K562 (cell line): Measurements from ENCODE around the gene WDR86. TPM values are rescaled to one million over a fixed set of nuclear protein-coding genes. Genes with fewer than 3 reads are reported as not detected.

Source experiments
- CBX8 ChIP-seq: fragments of 200-600 bp; sonication (generic); IDR thresholded peaks from 2 replicates; pipeline ENCODE4 v1.6.1; 2012; ENCODE audit warnings: borderline replicate concordance, mixed run types, low read depth, mild to moderate bottlenecking, moderate library complexity, mixed read lengths, low read length, control low read depth, inconsistent platforms; ENCODE audit not compliant: poor library complexity, severe bottlenecking; ENCODE audit errors: extremely low read depth
- CGGBP1 ChIP-seq: fragments of 250-450 bp; sonication (Bioruptor Pico); IDR thresholded peaks from 2 replicates; pipeline ENCODE4 v1.9.0; 2021; ENCODE audit warnings: mild to moderate bottlenecking
- FOXP1 ChIP-seq: sonication (generic); formaldehyde crosslinking; IDR thresholded peaks from 2 replicates; pipeline ENCODE4 v1.8.0; 2022; ENCODE audit warnings: mild to moderate bottlenecking, missing genetic modification reagents
- GTF2E2 ChIP-seq: fragments of 200-800 bp; sonication (Bioruptor generic); IDR thresholded peaks from 2 replicates; pipeline ENCODE4 v1.6.1; 2016; ENCODE audit warnings: missing genetic modification characterization, missing compliant biosample characterization
- GTF2F1 ChIP-seq: IDR thresholded peaks from 2 replicates; pipeline ENCODE4 v1.6.1; 2011; ENCODE audit warnings: low read depth, low read length, improper control_type of control experiment
- KDM5B ChIP-seq: fragments of 200-600 bp; sonication (generic); IDR thresholded peaks from 2 replicates; pipeline ENCODE4 v1.6.1; 2012; ENCODE audit warnings: low read depth, mild to moderate bottlenecking, moderate library complexity, low read length, control low read depth, inconsistent platforms; ENCODE audit not compliant: insufficient replicate concordance
- MAX ChIP-seq: sonication (generic); formaldehyde crosslinking; IDR thresholded peaks from 2 replicates; pipeline ENCODE4 v1.9.0; 2022; ENCODE audit warnings: mild to moderate bottlenecking, missing genetic modification reagents
- MTA2 ChIP-seq: fragments of 450-650 bp; IDR thresholded peaks from 2 replicates; pipeline ENCODE4 v1.6.1; 2016; ENCODE audit warnings: low read depth
- POLR2G ChIP-seq: fragments of 200-400 bp; formaldehyde crosslinking; IDR thresholded peaks from 2 replicates; pipeline ENCODE4 v1.6.1; 2017; ENCODE audit warnings: low read depth, mild to moderate bottlenecking, antibody characterized with exemption, low read length, moderate library complexity
- SIN3B ChIP-seq: fragments of 450-650 bp; IDR thresholded peaks from 2 replicates; pipeline ENCODE4 v1.6.1; 2017; ENCODE audit warnings: low read depth, mild to moderate bottlenecking, moderate library complexity
- STAT5B ChIP-seq: fragments of 250-450 bp; sonication (Bioruptor Pico); IDR thresholded peaks from 2 replicates; pipeline ENCODE4 v1.8.0; 2021; ENCODE audit warnings: mild to moderate bottlenecking, inconsistent platforms
- TAF9B ChIP-seq: fragments of 450-650 bp; IDR thresholded peaks from 2 replicates; pipeline ENCODE4 v1.6.1; 2018; ENCODE audit warnings: mild to moderate bottlenecking; ENCODE audit not compliant: partially characterized antibody
- TCF15 ChIP-seq: fragments of 250-450 bp; sonication (Bioruptor Pico); IDR thresholded peaks from 2 replicates; pipeline ENCODE4 v1.8.0; 2022; ENCODE audit warnings: moderate library complexity, mild to moderate bottlenecking, inconsistent platforms
- TCFL5 ChIP-seq: fragments of 250-450 bp; sonication (Bioruptor Pico); conservative IDR thresholded peaks from 2 replicates; pipeline ENCODE4 v1.6.1; 2021; ENCODE audit warnings: mild to moderate bottlenecking, moderate library complexity, matching md5 sums
- WHSC1 ChIP-seq: IDR thresholded peaks from one replicate; pipeline ENCODE4 v1.6.1; 2012; ENCODE audit warnings: low read length, control low read depth, inconsistent platforms
- XRCC4 ChIP-seq: IDR thresholded peaks from one replicate; pipeline ENCODE4 v1.6.1; 2011; ENCODE audit not compliant: insufficient read depth, insufficient read length; ENCODE audit errors: extremely low read depth
- ZFP36 ChIP-seq: fragments of 150-350 bp; IDR thresholded peaks from 2 replicates; pipeline ENCODE4 v1.6.1; 2018; ENCODE audit warnings: low read length, low read depth; ENCODE audit not compliant: partially characterized antibody
- ZNF124 ChIP-seq: sonication (generic); formaldehyde crosslinking; IDR thresholded peaks from 2 replicates; pipeline ENCODE4 v1.8.1; 2022; ENCODE audit warnings: missing genetic modification reagents
- ZNF347 ChIP-seq: fragments of 450-650 bp; formaldehyde crosslinking; IDR thresholded peaks from 2 replicates; pipeline ENCODE4 v1.4.0; 2020; ENCODE audit warnings: low read depth, mild to moderate bottlenecking, moderate library complexity
- ZNF707 ChIP-seq: fragments of 250-450 bp; sonication (Bioruptor Pico); conservative IDR thresholded peaks from 2 replicates; pipeline ENCODE4 v1.8.0; 2022; ENCODE audit warnings: inconsistent platforms, mild to moderate bottlenecking, moderate library complexity
- ZNF830 ChIP-seq: fragments of 250-450 bp; sonication (Bioruptor Pico); IDR thresholded peaks from 2 replicates; pipeline ENCODE4 v1.5.0; 2021; ENCODE audit warnings: mild to moderate bottlenecking
- polyA plus RNA-seq, 8 experiments: library from polyadenylated mRNA; depleted of rRNA in 4 of 8; stranded (reverse) in 5 of 8; unstranded in 3 of 8; fragments of >200 nt; fragmentation: Nextera tagmentation in 2 of 8; fragmentation: Illumina TruSeq in 1 of 8; extraction: Ambion mirVana in 2 of 8; extraction: Trizol in 1 of 8; gene quantifications; 2 replicates each; pipeline versions ENCODE4 v1.2.1 to v1.2.3, GENCODE V29; 2011 to 2014; ENCODE audit warnings: inconsistent platforms in 1 of 8, missing spikeins in 1 of 8
- total RNA-seq, 7 experiments: library from RNA; depleted of rRNA in 6 of 7; stranded (reverse); fragments of >200 nt in 6 of 7; fragmentation: Illumina TruSeq in 2 of 7; extraction: Trizol in 2 of 7; gene quantifications; 2 replicates each; pipeline versions ENCODE4 v1.2.1 to v1.2.3, GENCODE V29; 2011 to 2021; ENCODE audit warnings: low replicate concordance in 1 of 7
- TF ChIP-seq, protein P1 (sequence below): sonication (generic); formaldehyde crosslinking; IDR thresholded peaks from 2 replicates; pipeline ENCODE4 v1.8.1; 2023; ENCODE audit warnings: mild to moderate bottlenecking, missing genetic modification reagents
- TF ChIP-seq, protein P2 (sequence below), 3 experiments: IDR thresholded peaks in 2 of 3; conservative IDR thresholded peaks in 1 of 3; 2 replicates each; pipeline ENCODE4 v1.5.1; 2011 to 2012; ENCODE audit warnings: low read length in 3 of 3, mild to moderate bottlenecking in 3 of 3, control low read depth in 2 of 3, improper control_type of control experiment in 1 of 3, inconsistent platforms in 1 of 3, low read depth in 1 of 3, mixed read lengths in 1 of 3, moderate library complexity in 1 of 3; ENCODE audit not compliant: insufficient read depth in 2 of 3

Gene WDR86
- total and polyA plus RNA-seq, 9 of the 15 experiments (the other 6 are each of a cell fraction or from before 2014, with no cell fraction given): 0.24 TPM; not detected in 8

DNA sequence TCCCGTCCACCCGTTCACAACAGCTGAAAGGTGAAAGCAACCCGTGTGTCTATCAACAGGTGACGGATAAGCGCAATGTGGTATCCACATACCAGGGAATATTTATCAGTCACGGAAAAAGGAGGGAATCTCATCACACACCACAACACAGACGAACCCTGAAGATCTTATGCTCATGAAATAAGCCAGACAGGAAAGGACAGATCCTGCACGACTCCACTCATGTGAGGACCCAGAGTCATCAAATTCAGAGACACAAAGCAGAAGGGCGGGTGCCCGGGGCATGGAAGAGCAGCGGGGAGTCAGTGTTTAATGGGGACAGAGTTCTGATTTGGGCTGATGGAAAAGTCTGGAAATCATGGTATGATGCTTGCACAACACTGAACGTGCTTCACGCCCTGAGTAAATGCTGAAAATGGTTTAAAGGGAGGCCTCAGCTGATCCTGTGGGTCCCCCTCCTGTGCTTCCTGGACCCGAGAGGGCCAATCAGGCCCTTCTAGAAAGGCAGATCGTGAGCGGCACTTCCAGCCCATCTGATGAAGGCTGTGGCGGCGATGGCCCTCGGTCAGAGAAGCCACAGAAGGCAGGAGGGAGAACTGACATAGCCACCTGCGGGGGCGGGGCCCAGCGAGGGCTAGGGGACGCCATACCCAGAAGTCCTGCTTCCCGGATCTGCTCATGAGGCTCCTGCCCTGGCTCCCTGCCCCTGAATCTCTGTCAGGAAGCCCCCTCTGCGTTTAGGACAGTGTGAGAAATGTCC is 19.1 kb downstream of the WDR86 start (continued):
- TF ChIP-seq CBX8 (no peak), STAT5B (no peak), CGGBP1 (CRISPR knock-in tag) (no peak), KDM5B (no peak), FOXP1 (no peak), TAF9B (no peak), ZFP36 (no peak), MTA2 (no peak), GTF2F1 (no peak), ZNF830 (CRISPR knock-in tag) (no peak), WHSC1 (no peak), TCFL5 (no peak), ZNF347 (CRISPR knock-in tag) (no peak), ZNF707 (CRISPR knock-in tag) (no peak), ZNF124 (CRISPR knock-in tag) (no peak), TCF15 (CRISPR knock-in tag) (no peak), GTF2E2 (tag) (no peak), MAX (CRISPR knock-in tag) (peak; percentile 54; the same call in 1 of the 2 replicates), POLR2G (peak; percentile 19; the same call in 1 of the 2 replicates), SIN3B (no peak), XRCC4 (no peak)
- TF ChIP-seq, protein P1, sequence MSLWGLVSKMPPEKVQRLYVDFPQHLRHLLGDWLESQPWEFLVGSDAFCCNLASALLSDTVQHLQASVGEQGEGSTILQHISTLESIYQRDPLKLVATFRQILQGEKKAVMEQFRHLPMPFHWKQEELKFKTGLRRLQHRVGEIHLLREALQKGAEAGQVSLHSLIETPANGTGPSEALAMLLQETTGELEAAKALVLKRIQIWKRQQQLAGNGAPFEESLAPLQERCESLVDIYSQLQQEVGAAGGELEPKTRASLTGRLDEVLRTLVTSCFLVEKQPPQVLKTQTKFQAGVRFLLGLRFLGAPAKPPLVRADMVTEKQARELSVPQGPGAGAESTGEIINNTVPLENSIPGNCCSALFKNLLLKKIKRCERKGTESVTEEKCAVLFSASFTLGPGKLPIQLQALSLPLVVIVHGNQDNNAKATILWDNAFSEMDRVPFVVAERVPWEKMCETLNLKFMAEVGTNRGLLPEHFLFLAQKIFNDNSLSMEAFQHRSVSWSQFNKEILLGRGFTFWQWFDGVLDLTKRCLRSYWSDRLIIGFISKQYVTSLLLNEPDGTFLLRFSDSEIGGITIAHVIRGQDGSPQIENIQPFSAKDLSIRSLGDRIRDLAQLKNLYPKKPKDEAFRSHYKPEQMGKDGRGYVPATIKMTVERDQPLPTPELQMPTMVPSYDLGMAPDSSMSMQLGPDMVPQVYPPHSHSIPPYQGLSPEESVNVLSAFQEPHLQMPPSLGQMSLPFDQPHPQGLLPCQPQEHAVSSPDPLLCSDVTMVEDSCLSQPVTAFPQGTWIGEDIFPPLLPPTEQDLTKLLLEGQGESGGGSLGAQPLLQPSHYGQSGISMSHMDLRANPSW (CRISPR knock-in tag): no peak
- TF ChIP-seq, protein P2, sequence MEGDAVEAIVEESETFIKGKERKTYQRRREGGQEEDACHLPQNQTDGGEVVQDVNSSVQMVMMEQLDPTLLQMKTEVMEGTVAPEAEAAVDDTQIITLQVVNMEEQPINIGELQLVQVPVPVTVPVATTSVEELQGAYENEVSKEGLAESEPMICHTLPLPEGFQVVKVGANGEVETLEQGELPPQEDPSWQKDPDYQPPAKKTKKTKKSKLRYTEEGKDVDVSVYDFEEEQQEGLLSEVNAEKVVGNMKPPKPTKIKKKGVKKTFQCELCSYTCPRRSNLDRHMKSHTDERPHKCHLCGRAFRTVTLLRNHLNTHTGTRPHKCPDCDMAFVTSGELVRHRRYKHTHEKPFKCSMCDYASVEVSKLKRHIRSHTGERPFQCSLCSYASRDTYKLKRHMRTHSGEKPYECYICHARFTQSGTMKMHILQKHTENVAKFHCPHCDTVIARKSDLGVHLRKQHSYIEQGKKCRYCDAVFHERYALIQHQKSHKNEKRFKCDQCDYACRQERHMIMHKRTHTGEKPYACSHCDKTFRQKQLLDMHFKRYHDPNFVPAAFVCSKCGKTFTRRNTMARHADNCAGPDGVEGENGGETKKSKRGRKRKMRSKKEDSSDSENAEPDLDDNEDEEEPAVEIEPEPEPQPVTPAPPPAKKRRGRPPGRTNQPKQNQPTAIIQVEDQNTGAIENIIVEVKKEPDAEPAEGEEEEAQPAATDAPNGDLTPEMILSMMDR (IDR thresholded peaks at IDR 0.05 in 2 of 3, conservative IDR thresholded peaks at IDR 0.05 in 1 of 3; ENCODE audit: insufficient read depth in 2 of 3, low read depth in 1 of 3, low read length in 3 of 3): no peak
